Endothelial cell of umbilical vein (primary cell): ENCODE results near the gene SDK2. TPM values are rescaled to one million over a fixed set of nuclear protein-coding genes. Genes with fewer than 3 reads are reported as not detected.

Experiments
- BruUV-seq: library from RNA; stranded (reverse); fragments of 400-500 nt; replicated peaks from 2 replicates; lab custom pipeline; 2021; lab: Mats Ljungman, UMichigan
- CTCF ChIA-PET: fragments of 300-600, 350-600 bp; sonication (Branson Sonifier 250); formaldehyde crosslinking; loops from one replicate; lab custom pipeline; 2021; ENCODE audit warnings: antibody characterized with exemption, inconsistent platforms; lab: Charles Lee
- POLR2A ChIA-PET: fragments of 300-600, 350-600 bp; sonication (Branson Sonifier 250); formaldehyde crosslinking; loops from one replicate; lab custom pipeline; 2021; ENCODE audit warnings: antibody characterized with exemption, inconsistent platforms; lab: Charles Lee
- DNase-seq: peaks from one replicate; pipeline ENCODE4 v3.0.0-alpha.2; 2011; ENCODE audit warnings: low read depth, low spot score
- FAIRE-seq: peaks from 2 replicates; lab custom pipeline; 2011; peaks lifted over from hg19 to GRCh38; lab: Jason Lieb, UNC
- H2AFZ ChIP-seq: 2 replicates; pipeline ENCODE4 v1.6.0; 2012; ENCODE audit warnings: low read depth, low read length, control low read depth, inconsistent platforms
- H3K27ac ChIP-seq: 2 replicates; pipeline ENCODE4 v1.5.1; 2011; ENCODE audit warnings: low read depth, mild to moderate bottlenecking, control low read depth, low read length, moderate library complexity; ENCODE audit not compliant: insufficient read depth
- H3K27me3 ChIP-seq, 2 experiments: 2 replicates each; pipeline versions ENCODE4 v1.6.0 to v1.6.1; 2011; ENCODE audit warnings: low read length in 2 of 2, mixed read lengths in 1 of 2; ENCODE audit not compliant: control insufficient read depth in 2 of 2, insufficient read depth in 2 of 2
- H3K36me3 ChIP-seq, 2 experiments: 2 replicates in 1 of 2; 3 replicates in 1 of 2; pipeline ENCODE4 v1.5.1; 2011; ENCODE audit warnings: low read length in 2 of 2, mild to moderate bottlenecking in 1 of 2, moderate library complexity in 1 of 2; ENCODE audit not compliant: control insufficient read depth in 2 of 2, insufficient read depth in 2 of 2; ENCODE audit errors: extremely low read depth in 1 of 2
- H3K4me1 ChIP-seq: 3 replicates; pipeline ENCODE4 v1.5.1; 2011; ENCODE audit warnings: mild to moderate bottlenecking, low read length; ENCODE audit not compliant: control insufficient read depth, insufficient read depth; ENCODE audit errors: extremely low read depth
- H3K4me2 ChIP-seq: 2 replicates; pipeline ENCODE4 v1.6.1; 2011; ENCODE audit warnings: low read length, control low read depth, mixed read lengths; ENCODE audit not compliant: insufficient read depth
- H3K4me3 ChIP-seq, 3 experiments: fragments of 200-600 bp in 1 of 3; sonication (generic), shearing (Covaris generic) in 1 of 3; replicated peaks in 1 of 3; 2 replicates each; pipeline ENCODE4 v1.5.1; 2011 to 2016; ENCODE audit warnings: control low read depth in 3 of 3, low read length in 3 of 3, mild to moderate bottlenecking in 2 of 3, inconsistent platforms in 1 of 3, low read depth in 1 of 3, moderate library complexity in 1 of 3; ENCODE audit not compliant: insufficient read depth in 1 of 3
- H3K79me2 ChIP-seq: 2 replicates; pipeline ENCODE4 v1.6.0; 2012; ENCODE audit warnings: low read length, inconsistent platforms; ENCODE audit not compliant: control insufficient read depth, insufficient read depth
- H3K9ac ChIP-seq: replicated peaks from 2 replicates; pipeline ENCODE3; 2011; ENCODE audit warnings: low read length, control low read depth; ENCODE audit not compliant: insufficient read depth; ENCODE audit errors: extremely low read depth
- H3K9me1 ChIP-seq: replicated peaks from 3 replicates; pipeline ENCODE4 v1.6.0; 2011; ENCODE audit warnings: mild to moderate bottlenecking, low read length; ENCODE audit not compliant: control insufficient read depth, insufficient read depth; ENCODE audit errors: extremely low read depth
- H3K9me3 ChIP-seq: replicated peaks from 2 replicates; pipeline ENCODE4 v1.5.1; 2012; ENCODE audit warnings: low read length, inconsistent platforms; ENCODE audit not compliant: control insufficient read depth, insufficient read depth
- H4K20me1 ChIP-seq: replicated peaks from 2 replicates; pipeline ENCODE3; 2011; ENCODE audit warnings: mild to moderate bottlenecking, low read length; ENCODE audit not compliant: control insufficient read depth, insufficient read depth; ENCODE audit errors: extremely low read depth
- CTCF ChIP-seq, 2 donors: IDR thresholded peaks; 1 replicate in 1 of 2; 2 replicates in 1 of 2; pipeline ENCODE4 v1.5.1; 2011; ENCODE audit warnings: low read length in 2 of 2, mild to moderate bottlenecking in 2 of 2, moderate library complexity in 2 of 2, control low read depth in 1 of 2, inconsistent platforms in 1 of 2, low read depth in 1 of 2; ENCODE audit not compliant: insufficient read depth in 1 of 2; ENCODE audit errors: extremely low read depth in 1 of 2
- EZH2 ChIP-seq: IDR thresholded peaks from 2 replicates; pipeline ENCODE4 v1.6.1; 2012; ENCODE audit warnings: borderline replicate concordance, low read depth, mild to moderate bottlenecking, moderate library complexity, low read length, inconsistent platforms; ENCODE audit not compliant: severe bottlenecking
- FOS ChIP-seq: IDR thresholded peaks from 2 replicates; pipeline ENCODE4 v1.6.1; 2011; ENCODE audit warnings: mild to moderate bottlenecking, low read length, moderate library complexity, borderline replicate concordance; ENCODE audit not compliant: insufficient read depth
- GATA2 ChIP-seq: IDR thresholded peaks from 2 replicates; pipeline ENCODE4 v1.7.0; 2011; ENCODE audit warnings: low read depth, mild to moderate bottlenecking, moderate library complexity, mixed read lengths, low read length; ENCODE audit not compliant: insufficient read length, insufficient read depth
- JUN ChIP-seq: IDR thresholded peaks from 2 replicates; pipeline ENCODE4 v1.6.1; 2011; ENCODE audit warnings: borderline replicate concordance, low read depth; ENCODE audit not compliant: insufficient read length, insufficient read depth
- MAX ChIP-seq: IDR thresholded peaks from 2 replicates; pipeline ENCODE4 v1.6.1; 2011; ENCODE audit not compliant: insufficient read depth, insufficient read length
- MYC ChIP-seq: IDR thresholded peaks from one replicate; pipeline ENCODE4 v1.6.1; 2011; ENCODE audit warnings: mild to moderate bottlenecking, low read depth, low read length
- POLR2A ChIP-seq: IDR thresholded peaks from 2 replicates; pipeline ENCODE4 v1.6.1; 2012; ENCODE audit warnings: low read depth, mild to moderate bottlenecking, control low read depth, low read length
- POLR2AphosphoS5 ChIP-seq: IDR thresholded peaks from 2 replicates; pipeline ENCODE4 v1.6.1; 2012; ENCODE audit warnings: low read depth, mild to moderate bottlenecking, control low read depth, low read length, moderate library complexity; ENCODE audit not compliant: insufficient read depth
- dilution Hi-C: fragments of 300-500 bp; cut with MboI; formaldehyde crosslinking; loops from one replicate; pipeline ENCODE4 v1.15.0; 2019; ENCODE audit warnings: low sequenced_read_pairs; ENCODE audit not compliant: extremely low pct_ligation_motif_present
- intact Hi-C: fragments of 100-400 bp; cut with micrococcal nuclease; formaldehyde crosslinking; loops from one replicate; pipeline ENCODE4 v1.10.0; 2022
- polyA plus RNA-seq, 4 experiments: library from polyadenylated mRNA; depleted of rRNA in 3 of 4; stranded (reverse) in 3 of 4; unstranded in 1 of 4; fragments of >200 nt; gene quantifications; 2 replicates each; pipeline versions ENCODE4 v1.2.1 to v1.2.3, GENCODE V29; 2011 to 2012; ENCODE audit warnings: missing spikeins in 1 of 4
- total RNA-seq: library from RNA; stranded (reverse); gene quantifications from 2 replicates; pipeline ENCODE4 v1.2.3, GENCODE V29; 2021

The SDK2 gene
- total and polyA plus RNA-seq, 2 donors (not counting 3 experiments of a cell fraction or from before 2014, with no cell fraction given) = not detected

- no peak for DNase-seq
- no peak overlapping the region for H2AFZ ChIP-seq
- no peaks in the 10 kb centered on the region for H4K20me1 ChIP-seq
- ChIA-PET CTCF (no interaction called here), POLR2A (no interaction called here)
- FAIRE-seq = no peak
- no peak overlapping the region for H3K27ac ChIP-seq
- H3K9me1 ChIP-seq = no peaks in the 10 kb centered on the region
- no peaks in the 10 kb centered on the region for H3K79me2 ChIP-seq
- BruUV-seq = no TSS peak
- no peak overlapping the region for H3K4me3 ChIP-seq
- intact Hi-C loops = loop anchor here (10.0 kb wide), 1 partner anchor 49 kb away; no protein-coding TSS in a partner anchor
- H3K4me1 ChIP-seq = no peaks in the 10 kb centered on the region
- no peaks in the 10 kb centered on the region for H3K27me3 ChIP-seq
- no peak overlapping the region for H3K9ac ChIP-seq
- no peaks in the 10 kb centered on the region for H3K9me3 ChIP-seq
- dilution Hi-C loops = no loop called here
- no peaks in the 10 kb centered on the region for H3K36me3 ChIP-seq
- H3K4me2 ChIP-seq = no peak overlapping the region
- TF ChIP-seq EZH2 (no peak), MAX (no peak), POLR2AphosphoS5 (no peak), GATA2 (no peak)
These were observed 30.0 kb downstream of the SDK2 start for GRCh38 chr17:73614256-73614655.

- no peaks in the 10 kb centered on the region for H3K36me3 ChIP-seq
- dilution Hi-C loops = no loop called here
- DNase-seq = no peak
- no peaks in the 10 kb centered on the region for H3K9me3 ChIP-seq
- no peak overlapping the region for H3K9ac ChIP-seq
- no peak for FAIRE-seq
- intact Hi-C loops = loop anchor here (10.0 kb wide), 1 partner anchor 49 kb away; no protein-coding TSS in a partner anchor
- H3K4me2 ChIP-seq = no peak overlapping the region
- TF ChIP-seq POLR2AphosphoS5 (no peak), MAX (no peak), MYC (no peak), JUN (no peak), GATA2 (no peak), FOS (no peak), CTCF (IDR thresholded peaks at IDR 0.05; ENCODE audit: extremely low read depth in 1 of 2, insufficient read depth in 1 of 2, low read depth in 1 of 2, low read length in 2 of 2) (no peak), POLR2A (no peak), EZH2 (no peak)
- H3K27ac ChIP-seq = no peak overlapping the region
- H4K20me1 ChIP-seq = no peaks in the 10 kb centered on the region
- BruUV-seq = no TSS peak
- H3K9me1 ChIP-seq = no peaks in the 10 kb centered on the region
- no peaks in the 10 kb centered on the region for H3K4me1 ChIP-seq
- no peak overlapping the region for H2AFZ ChIP-seq
- no peaks in the 10 kb centered on the region for H3K79me2 ChIP-seq
- H3K4me3 ChIP-seq = no peak overlapping the region
- no peaks in the 10 kb centered on the region for H3K27me3 ChIP-seq
- POLR2A ChIA-PET = no interaction called here
- CTCF ChIA-PET = no interaction called here
These were observed 30.7 kb downstream of the SDK2 start for GRCh38 chr17:73613271-73614233.
